Nephron progenitor cell (in vitro differentiated cells): ENCODE data around the gene TMEM156.

Source experiments
- DNase-seq: peaks from one replicate; pipeline ENCODE4 v3.0.0; 2021
- H3K27ac Mint-ChIP-seq: 2 replicates; pipeline ENCODE4 v1.8.0; 2021; ENCODE audit warnings: mild to moderate bottlenecking, moderate library complexity, mixed read lengths
- H3K27me3 Mint-ChIP-seq: 2 replicates; pipeline ENCODE4 v1.8.0; 2021; ENCODE audit warnings: mild to moderate bottlenecking, low read depth, mixed read lengths; ENCODE audit not compliant: poor library complexity
- H3K36me3 Mint-ChIP-seq: 2 replicates; pipeline ENCODE4 v1.8.0; 2021; ENCODE audit warnings: low read depth, mixed read lengths
- H3K4me1 Mint-ChIP-seq: 2 replicates; pipeline ENCODE4 v1.8.0; 2021; ENCODE audit warnings: mixed read lengths
- H3K4me3 Mint-ChIP-seq: 2 replicates; pipeline ENCODE4 v1.8.0; 2021; ENCODE audit warnings: mild to moderate bottlenecking, moderate library complexity, mixed read lengths
- H3K9me3 Mint-ChIP-seq: 2 replicates; pipeline ENCODE4 v1.8.0; 2021; ENCODE audit warnings: mild to moderate bottlenecking, moderate library complexity, mixed read lengths
- CTCF ChIP-seq: fragments of 200-600 bp; sonication (generic); IDR thresholded peaks from 2 replicates; pipeline ENCODE4 v1.5.0; 2021; ENCODE audit warnings: antibody characterized with exemption

Gene TMEM156

GRCh38 chr4:38980903-38981676 lies 51.1 kb downstream of the TMEM156 start:
- H3K9me3 Mint-ChIP-seq: no peaks in the 10 kb centered on the region
- no peak overlapping the region for H3K27ac Mint-ChIP-seq
- H3K4me3 Mint-ChIP-seq: no peak overlapping the region
- DNase-seq: no peak
- peaks cover 22% of the 10 kb centered on the region for H3K4me1 Mint-ChIP-seq
- no peak for TF ChIP-seq CTCF
- H3K36me3 Mint-ChIP-seq: no peaks in the 10 kb centered on the region
- H3K27me3 Mint-ChIP-seq: peaks cover 6% of the 10 kb centered on the region

- no peak for DNase-seq
- no peak for TF ChIP-seq CTCF
- Mint-ChIP-seq H3K27ac (no peak overlapping the region), H3K4me1 (peaks cover 11% of the 10 kb centered on the region), H3K9me3 (no peaks in the 10 kb centered on the region), H3K4me3 (no peak overlapping the region), H3K27me3 (peaks cover 6% of the 10 kb centered on the region), H3K36me3 (no peaks in the 10 kb centered on the region)
Measured at GRCh38 chr4:38979511-38980230, 52.5 kb downstream of the TMEM156 start.

- Mint-ChIP-seq H3K27ac (no peak overlapping the region), H3K36me3 (no peaks in the 10 kb centered on the region)
Measured at GRCh38 chr4:38979081-38979480, 53.1 kb downstream of the TMEM156 start.

GRCh38 chr4:38976308-38976707 lies 55.9 kb downstream of the TMEM156 start:
- no peaks in the 10 kb centered on the region for H3K4me1 Mint-ChIP-seq
- H3K4me3 Mint-ChIP-seq: no peak overlapping the region
- no peak overlapping the region for H3K27ac Mint-ChIP-seq

More at GRCh38 chr4:38979081-38979480, 53.1 kb downstream of the TMEM156 start:
- no peak for DNase-seq
- peaks cover 6% of the 10 kb centered on the region for H3K27me3 Mint-ChIP-seq
- H3K4me3 Mint-ChIP-seq: no peak overlapping the region
- no peak for TF ChIP-seq CTCF
- no peaks in the 10 kb centered on the region for H3K9me3 Mint-ChIP-seq
- peaks cover 5% of the 10 kb centered on the region for H3K4me1 Mint-ChIP-seq

GRCh38 chr4:38968668-38969067 lies 63.5 kb downstream of the TMEM156 start:
- peaks cover 5% of the 10 kb centered on the region for H3K4me1 Mint-ChIP-seq
- H3K27me3 Mint-ChIP-seq: peaks cover 7% of the 10 kb centered on the region
- TF ChIP-seq CTCF: no peak
- no peaks in the 10 kb centered on the region for H3K9me3 Mint-ChIP-seq
- no peaks in the 10 kb centered on the region for H3K36me3 Mint-ChIP-seq
- no peak overlapping the region for H3K27ac Mint-ChIP-seq
- no peak for DNase-seq
- no peak overlapping the region for H3K4me3 Mint-ChIP-seq

More at GRCh38 chr4:38976308-38976707, 55.9 kb downstream of the TMEM156 start:
- no peak for TF ChIP-seq CTCF
- no peak for DNase-seq
- no peaks in the 10 kb centered on the region for H3K27me3 Mint-ChIP-seq
- H3K9me3 Mint-ChIP-seq: no peaks in the 10 kb centered on the region
- no peaks in the 10 kb centered on the region for H3K36me3 Mint-ChIP-seq
